HFFc6 (cell line): ENCODE results near the gene AQR. TPM values are rescaled to one million over a fixed set of nuclear protein-coding genes. Genes with fewer than 3 reads are reported as not detected.
"Not testable (repeated sequence)": the region's sequence is repeated elsewhere in the genome, so short reads cannot be mapped to it uniquely, and the experiment has no call there.

Source experiments
- DNase-seq: peaks from one replicate; pipeline ENCODE4 v3.0.0-alpha.2; 2018
- H3K27ac Mint-ChIP-seq: 2 replicates; pipeline ENCODE4 v1.8.0; 2020; ENCODE audit warnings: mild to moderate bottlenecking, mixed read lengths
- H3K27me3 Mint-ChIP-seq: 2 replicates; pipeline ENCODE4 v1.8.0; 2021; ENCODE audit warnings: mild to moderate bottlenecking, moderate library complexity, mixed read lengths; ENCODE audit not compliant: insufficient read depth
- H3K36me3 Mint-ChIP-seq: 2 replicates; pipeline ENCODE4 v1.8.0; 2021; ENCODE audit warnings: low read depth, mixed read lengths
- H3K4me1 Mint-ChIP-seq: 2 replicates; pipeline ENCODE4 v1.8.0; 2020; ENCODE audit warnings: low read depth, mixed read lengths
- H3K4me3 Mint-ChIP-seq: 2 replicates; pipeline ENCODE4 v1.8.0; 2020; ENCODE audit warnings: mild to moderate bottlenecking, moderate library complexity, mixed read lengths
- H3K9me3 Mint-ChIP-seq: 2 replicates; pipeline ENCODE4 v1.8.0; 2020; ENCODE audit warnings: mild to moderate bottlenecking, mixed read lengths
- total RNA-seq, 6 experiments: library from RNA; stranded (reverse); fragmentation: NEBNext Ultra II Directional; extraction: Animal tissue kit (Norgen Biotek cat#: 25700); gene quantifications; 2 replicates in 1 of 6; 3 replicates in 5 of 6; pipeline ENCODE4 v1.2.3, GENCODE V29; 2021
- TF ChIP-seq, protein P1 (sequence below): fragments of 200-600 bp; sonication (generic); IDR thresholded peaks from 2 replicates; pipeline ENCODE4 v1.5.0; 2021; ENCODE audit warnings: antibody characterized with exemption, mild to moderate bottlenecking

Gene AQR
- total RNA-seq, 6 experiments from 2014 or later = 24.9 to 31.1 (median 28.9) TPM

DNA sequence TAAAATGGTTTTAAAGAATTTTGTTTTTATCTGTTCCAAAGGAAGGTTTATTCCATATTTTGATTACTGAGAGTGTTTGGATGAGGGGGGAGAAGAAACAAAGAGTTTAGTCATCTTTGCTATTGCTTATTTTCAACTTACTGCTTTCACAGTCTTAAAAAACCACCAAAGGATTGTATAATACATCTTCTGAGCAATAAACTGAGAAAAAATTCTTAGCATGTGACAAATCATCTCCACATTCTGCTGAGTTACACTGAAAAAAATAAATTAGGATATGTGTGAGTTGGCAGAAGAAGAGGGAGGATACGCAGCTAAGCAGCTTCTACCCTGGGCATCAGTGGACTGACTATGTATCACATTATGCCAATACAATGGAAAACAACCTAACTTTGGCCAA, 151.0 kb downstream of the AQR start:
- peak overlapping the region; percentile 9; the same call in 1 of the 2 replicates for H3K4me3 Mint-ChIP-seq
- peak; percentile 60 for DNase-seq
- peak overlapping the region; percentile 47 for H3K27ac Mint-ChIP-seq
- TF ChIP-seq, protein P1, sequence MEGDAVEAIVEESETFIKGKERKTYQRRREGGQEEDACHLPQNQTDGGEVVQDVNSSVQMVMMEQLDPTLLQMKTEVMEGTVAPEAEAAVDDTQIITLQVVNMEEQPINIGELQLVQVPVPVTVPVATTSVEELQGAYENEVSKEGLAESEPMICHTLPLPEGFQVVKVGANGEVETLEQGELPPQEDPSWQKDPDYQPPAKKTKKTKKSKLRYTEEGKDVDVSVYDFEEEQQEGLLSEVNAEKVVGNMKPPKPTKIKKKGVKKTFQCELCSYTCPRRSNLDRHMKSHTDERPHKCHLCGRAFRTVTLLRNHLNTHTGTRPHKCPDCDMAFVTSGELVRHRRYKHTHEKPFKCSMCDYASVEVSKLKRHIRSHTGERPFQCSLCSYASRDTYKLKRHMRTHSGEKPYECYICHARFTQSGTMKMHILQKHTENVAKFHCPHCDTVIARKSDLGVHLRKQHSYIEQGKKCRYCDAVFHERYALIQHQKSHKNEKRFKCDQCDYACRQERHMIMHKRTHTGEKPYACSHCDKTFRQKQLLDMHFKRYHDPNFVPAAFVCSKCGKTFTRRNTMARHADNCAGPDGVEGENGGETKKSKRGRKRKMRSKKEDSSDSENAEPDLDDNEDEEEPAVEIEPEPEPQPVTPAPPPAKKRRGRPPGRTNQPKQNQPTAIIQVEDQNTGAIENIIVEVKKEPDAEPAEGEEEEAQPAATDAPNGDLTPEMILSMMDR = no peak
- H3K9me3 Mint-ChIP-seq = no peaks in the 10 kb centered on the region
- peaks cover 2% of the 10 kb centered on the region; the same call in 1 of the 2 replicates for H3K27me3 Mint-ChIP-seq
- peaks cover 67% of the 10 kb centered on the region for H3K4me1 Mint-ChIP-seq
- peaks cover 12% of the 10 kb centered on the region; the same call in 1 of the 2 replicates for H3K36me3 Mint-ChIP-seq

DNA sequence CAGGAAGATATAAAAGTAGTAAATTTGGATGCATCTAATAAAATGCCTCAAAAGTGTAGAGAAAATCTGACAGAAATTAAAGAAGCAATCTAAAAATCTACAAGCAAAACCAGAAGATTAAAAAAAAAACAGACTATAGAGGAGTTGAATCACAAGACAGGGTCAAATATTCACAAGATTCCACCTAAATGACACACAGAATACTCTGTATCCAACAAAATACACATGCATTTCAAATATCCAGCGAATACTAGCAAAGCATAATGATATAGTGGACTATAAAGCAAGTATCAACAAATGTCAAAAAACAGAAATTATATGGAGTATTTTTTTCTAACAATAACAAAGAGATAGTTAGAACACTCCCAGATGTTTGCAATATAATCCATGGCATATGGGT, 153.7 kb downstream of the AQR start:
- Mint-ChIP-seq H3K4me3 (no peak overlapping the region; the same call in 1 of the 2 replicates), H3K9me3 (no peaks in the 10 kb centered on the region), H3K36me3 (peaks cover 12% of the 10 kb centered on the region; the same call in 1 of the 2 replicates), H3K4me1 (peaks cover 91% of the 10 kb centered on the region), H3K27me3 (no peaks in the 10 kb centered on the region; the same call in 1 of the 2 replicates), H3K27ac (peak overlapping the region; percentile 32)
- TF ChIP-seq, protein P1 = no peak
- no peak for DNase-seq

DNA sequence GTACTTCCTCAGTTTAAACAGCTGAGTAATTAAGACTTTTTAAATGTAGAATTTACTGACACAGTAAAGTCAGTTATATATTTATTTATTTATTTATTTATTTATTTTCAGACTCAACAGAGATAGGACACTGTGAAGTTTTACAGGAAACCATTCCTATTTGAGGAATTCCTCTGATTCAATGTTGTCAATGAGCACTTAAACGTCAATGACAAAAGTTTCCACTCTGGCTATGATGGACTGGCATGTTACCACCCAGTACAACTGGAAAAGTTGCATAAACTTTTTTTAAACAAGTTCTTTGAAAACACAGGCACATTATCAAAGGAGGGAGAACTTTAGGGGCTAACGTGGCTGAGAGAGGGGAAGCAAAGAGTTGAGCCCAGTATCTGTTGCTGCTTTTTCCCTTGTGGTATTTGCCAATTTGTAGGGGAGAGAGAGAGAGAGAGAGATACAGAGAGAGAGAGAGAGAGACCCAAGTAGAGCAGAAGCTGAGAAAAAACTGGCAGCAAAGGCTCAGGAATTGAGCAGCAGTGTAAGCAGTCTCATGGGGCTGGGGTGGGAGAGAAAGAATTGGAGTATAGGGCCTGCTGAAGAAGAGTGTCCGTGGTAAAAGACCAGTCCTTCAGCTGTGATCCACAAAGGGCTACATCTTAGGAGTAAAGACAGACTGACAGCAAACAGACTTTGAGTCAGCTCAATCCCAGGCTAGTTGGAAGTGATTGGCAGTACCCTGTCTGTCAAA, 155.9 kb downstream of the AQR start:
- peaks cover 91% of the 10 kb centered on the region for H3K4me1 Mint-ChIP-seq
- H3K9me3 Mint-ChIP-seq = no peaks in the 10 kb centered on the region
- peak overlapping the region; percentile 76 for H3K27ac Mint-ChIP-seq
- H3K27me3 Mint-ChIP-seq = no peaks in the 10 kb centered on the region; the same call in 1 of the 2 replicates
- DNase-seq = no peak
- no peak overlapping the region for H3K4me3 Mint-ChIP-seq
- peaks cover under 1% of the 10 kb centered on the region; the same call in 1 of the 2 replicates for H3K36me3 Mint-ChIP-seq
- TF ChIP-seq, protein P1 = no peak

DNA sequence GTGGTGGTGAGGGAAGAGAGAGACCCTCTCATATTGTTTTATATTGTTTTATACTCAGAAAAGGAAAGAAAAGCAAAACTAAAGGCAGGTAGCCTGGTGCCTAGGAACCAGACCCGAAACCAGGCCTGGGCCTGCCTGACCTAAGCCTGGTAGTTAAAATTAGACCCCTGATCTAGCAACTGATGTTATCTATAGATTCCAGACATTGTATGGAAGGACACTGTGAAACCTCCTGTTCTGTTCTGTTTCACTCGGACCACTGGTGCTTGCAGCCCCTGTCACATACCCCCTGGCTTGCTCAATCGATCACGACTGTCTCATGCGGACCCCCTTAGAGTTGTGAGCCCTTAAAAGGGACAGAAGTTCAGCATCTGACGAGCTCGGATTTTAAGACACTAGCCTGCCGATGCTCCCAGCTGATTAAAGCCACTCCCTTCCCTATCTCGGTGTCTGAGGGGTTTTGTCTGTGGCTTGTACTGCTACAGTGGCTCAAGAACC, 156.6 kb downstream of the AQR start:
- H3K36me3 Mint-ChIP-seq, DNase-seq, H3K27me3 Mint-ChIP-seq, H3K9me3 Mint-ChIP-seq: not testable (repeated sequence)
- Mint-ChIP-seq H3K4me3 (peak overlapping the region; percentile 59; the same call in 1 of the 2 replicates), H3K4me1 (peaks cover 91% of the 10 kb centered on the region), H3K27ac (peak overlapping the region; percentile 94)

DNA sequence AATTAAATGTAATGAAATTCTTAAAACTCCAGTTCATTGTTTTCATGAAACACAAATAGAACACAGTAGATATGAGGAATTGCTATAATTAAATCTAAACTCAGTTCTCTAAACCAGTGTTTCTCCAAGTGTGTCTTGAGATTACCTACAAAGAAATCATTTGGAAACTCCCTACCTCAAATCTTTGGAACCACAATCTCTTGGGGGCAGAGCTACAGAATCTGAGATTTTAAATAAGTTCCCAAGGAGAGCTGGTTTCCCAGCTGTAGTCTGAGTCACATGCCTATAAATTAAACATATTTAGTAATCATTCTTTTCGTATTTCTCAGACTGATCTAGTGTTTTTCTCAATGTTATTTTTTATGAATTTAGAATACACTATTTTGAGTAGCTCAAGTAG, 157.2 kb downstream of the AQR start:
- TF ChIP-seq, protein P1 = no peak
- DNase-seq = peak; percentile 33
- H3K36me3 Mint-ChIP-seq = peaks cover 2% of the 10 kb centered on the region; the same call in 1 of the 2 replicates
- peak overlapping the region; percentile 94 for H3K27ac Mint-ChIP-seq
- H3K4me3 Mint-ChIP-seq = peak overlapping the region; percentile 59; the same call in 1 of the 2 replicates
- H3K9me3 Mint-ChIP-seq = peaks cover 3% of the 10 kb centered on the region; the same call in 1 of the 2 replicates
- H3K27me3 Mint-ChIP-seq = no peaks in the 10 kb centered on the region; the same call in 1 of the 2 replicates
- H3K4me1 Mint-ChIP-seq = peaks cover 91% of the 10 kb centered on the region
